ENCODE results near the gene EPC1.

Gene EPC1

GRCh38 chr10:32378363-32379317 lies 31.7 kb upstream of the EPC1 start:
- Histone ChIP-seq H3K9me3 (no peaks in the 10 kb centered on the region), H3K4me1 (ENCODE audit: control insufficient read depth in 1 of 2, insufficient read depth in 1 of 2, low read depth in 1 of 2, low read length in 1 of 2) (peaks cover 28 to 29% of the 10 kb centered on the region in 2 experiments)
- TF ChIP-seq CTCF (IDR thresholded peaks at IDR 0.05), result no peak

DNA sequence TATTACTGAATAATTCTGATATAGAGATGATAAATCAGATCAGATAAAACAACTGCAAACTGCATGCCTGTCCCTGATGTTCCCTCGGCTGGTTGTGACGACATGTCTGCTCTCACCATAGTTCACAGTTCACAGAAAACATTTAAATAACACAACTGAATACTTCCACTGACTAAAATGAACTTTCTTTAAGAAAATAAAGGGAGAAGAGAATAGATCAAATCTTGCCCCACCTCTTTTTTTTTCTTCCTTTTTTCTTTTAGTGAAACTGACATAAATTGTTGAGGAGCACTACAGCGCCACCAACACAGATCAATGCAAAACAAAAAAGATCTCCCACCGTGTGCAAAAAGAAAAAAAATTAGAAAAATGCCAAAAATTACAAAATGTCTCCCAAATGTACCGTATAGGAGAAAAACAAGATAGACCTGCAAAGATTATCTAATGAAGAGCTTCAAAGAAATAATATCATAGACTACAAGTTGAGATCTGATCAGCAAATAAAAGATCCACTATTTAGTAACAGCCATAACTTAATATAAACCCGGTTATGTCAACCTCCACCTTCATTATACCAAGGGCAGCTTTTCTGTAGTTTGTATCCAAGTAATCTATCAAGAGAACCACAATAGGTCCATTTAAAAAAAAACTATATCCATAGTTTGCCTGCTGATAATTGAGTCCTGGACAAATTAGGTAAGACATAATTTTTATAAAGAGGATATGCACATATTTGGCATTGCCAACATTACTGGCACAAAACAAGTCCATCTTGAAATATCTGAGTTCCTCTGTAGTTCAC lies 30.7 kb upstream of the EPC1 start:
- no peaks in the 10 kb centered on the region for H3K36me3 ChIP-seq

More at GRCh38 chr10:32378363-32379317, 31.7 kb upstream of the EPC1 start:
- peak overlapping the region; percentile 57 to 73 for H3K4me3 ChIP-seq (ENCODE audit: low read depth in 1 of 2, low read length in 1 of 2)
- no peaks in the 10 kb centered on the region for H3K27me3 ChIP-seq
- H3K27ac ChIP-seq, result peak overlapping the region; percentile 71
- no peaks in the 10 kb centered on the region for H3K36me3 ChIP-seq

GRCh38 chr10:32376771-32377170 lies 29.8 kb upstream of the EPC1 start:
- Histone ChIP-seq H3K36me3 (no peaks in the 10 kb centered on the region), H3K4me1 (ENCODE audit: control insufficient read depth in 1 of 2, insufficient read depth in 1 of 2, low read depth in 1 of 2, low read length in 1 of 2) (peaks cover 28 to 29% of the 10 kb centered on the region in 2 experiments), H3K27me3 (no peaks in the 10 kb centered on the region), H3K4me3 (ENCODE audit: low read depth in 1 of 2, low read length in 1 of 2) (no peak overlapping the region), H3K9me3 (no peaks in the 10 kb centered on the region), H3K27ac (no peak overlapping the region)
- no peak for TF ChIP-seq CTCF (IDR thresholded peaks at IDR 0.05)

More for the DNA sequence above, 30.7 kb upstream of the EPC1 start:
- Histone ChIP-seq H3K27me3 (no peaks in the 10 kb centered on the region), H3K9me3 (no peaks in the 10 kb centered on the region), H3K27ac (peak overlapping the region; percentile 71), H3K4me1 (ENCODE audit: control insufficient read depth in 1 of 2, insufficient read depth in 1 of 2, low read depth in 1 of 2, low read length in 1 of 2) (peaks cover 28 to 29% of the 10 kb centered on the region in 2 experiments), H3K4me3 (ENCODE audit: low read depth in 1 of 2, low read length in 1 of 2) (peak overlapping the region; percentile 57 to 73)
- no peak for TF ChIP-seq CTCF (IDR thresholded peaks at IDR 0.05)

DNA sequence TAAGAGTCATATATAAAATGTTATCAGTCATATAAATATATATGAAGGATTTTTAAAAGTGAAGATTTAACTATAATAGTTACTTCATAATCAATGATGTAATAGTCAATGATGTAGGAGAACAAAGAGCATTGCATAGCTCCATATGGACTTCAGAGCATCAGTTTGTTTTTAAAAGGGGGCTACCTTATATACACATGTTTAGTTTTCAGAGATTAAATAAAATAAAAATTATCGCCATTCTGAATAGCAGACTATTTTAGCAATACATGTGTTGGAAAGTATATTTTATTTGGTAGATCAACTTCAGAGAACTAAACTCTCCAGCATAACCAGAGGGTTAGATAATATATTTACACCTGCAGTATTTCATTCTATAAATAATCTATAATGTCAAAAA lies 29.1 kb upstream of the EPC1 start:
- H3K9me3 ChIP-seq, result no peaks in the 10 kb centered on the region
- no peaks in the 10 kb centered on the region for H3K36me3 ChIP-seq
- peaks cover 28 to 29% of the 10 kb centered on the region in 2 experiments for H3K4me1 ChIP-seq (ENCODE audit: control insufficient read depth in 1 of 2, insufficient read depth in 1 of 2, low read depth in 1 of 2, low read length in 1 of 2)
- H3K27me3 ChIP-seq, result no peaks in the 10 kb centered on the region
- no peak overlapping the region for H3K4me3 ChIP-seq (ENCODE audit: low read depth in 1 of 2, low read length in 1 of 2)
- TF ChIP-seq CTCF (IDR thresholded peaks at IDR 0.05), result no peak
- no peak overlapping the region for H3K27ac ChIP-seq

DNA sequence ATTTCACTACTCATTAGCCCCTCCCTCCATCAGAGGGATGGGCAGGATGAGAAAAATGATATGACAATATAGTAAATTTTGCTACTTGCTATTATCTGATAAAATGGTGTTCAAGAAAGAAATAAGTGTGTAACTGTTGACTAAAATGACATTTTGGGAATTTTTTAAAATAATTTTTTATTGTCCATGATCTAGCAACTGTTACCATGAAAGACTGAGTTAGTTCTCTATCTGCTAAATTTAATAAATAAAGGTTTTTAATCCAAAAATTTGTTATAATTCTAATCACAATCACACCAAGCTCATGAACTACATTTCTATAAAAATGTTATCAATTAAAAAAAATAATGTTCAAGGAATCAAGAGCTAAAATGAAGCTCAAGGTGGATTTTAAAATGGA lies 28.7 kb upstream of the EPC1 start:
- H3K9me3 ChIP-seq, result no peaks in the 10 kb centered on the region
- peaks cover 28 to 29% of the 10 kb centered on the region in 2 experiments for H3K4me1 ChIP-seq (ENCODE audit: control insufficient read depth in 1 of 2, insufficient read depth in 1 of 2, low read depth in 1 of 2, low read length in 1 of 2)
- H3K27me3 ChIP-seq, result no peaks in the 10 kb centered on the region
- H3K4me3 ChIP-seq (ENCODE audit: low read depth in 1 of 2, low read length in 1 of 2), result no peak overlapping the region
- no peak for TF ChIP-seq CTCF (IDR thresholded peaks at IDR 0.05)
- no peak overlapping the region for H3K27ac ChIP-seq
- no peaks in the 10 kb centered on the region for H3K36me3 ChIP-seq
